Islet of Langerhans (tissue), 1 donor: ENCODE results near the gene STK33.

Experiments
- FAIRE-seq: peaks from one replicate; lab custom pipeline; 2011; peaks lifted over from hg19 to GRCh38; lab: Jason Lieb, UNC

Gene STK33

DNA sequence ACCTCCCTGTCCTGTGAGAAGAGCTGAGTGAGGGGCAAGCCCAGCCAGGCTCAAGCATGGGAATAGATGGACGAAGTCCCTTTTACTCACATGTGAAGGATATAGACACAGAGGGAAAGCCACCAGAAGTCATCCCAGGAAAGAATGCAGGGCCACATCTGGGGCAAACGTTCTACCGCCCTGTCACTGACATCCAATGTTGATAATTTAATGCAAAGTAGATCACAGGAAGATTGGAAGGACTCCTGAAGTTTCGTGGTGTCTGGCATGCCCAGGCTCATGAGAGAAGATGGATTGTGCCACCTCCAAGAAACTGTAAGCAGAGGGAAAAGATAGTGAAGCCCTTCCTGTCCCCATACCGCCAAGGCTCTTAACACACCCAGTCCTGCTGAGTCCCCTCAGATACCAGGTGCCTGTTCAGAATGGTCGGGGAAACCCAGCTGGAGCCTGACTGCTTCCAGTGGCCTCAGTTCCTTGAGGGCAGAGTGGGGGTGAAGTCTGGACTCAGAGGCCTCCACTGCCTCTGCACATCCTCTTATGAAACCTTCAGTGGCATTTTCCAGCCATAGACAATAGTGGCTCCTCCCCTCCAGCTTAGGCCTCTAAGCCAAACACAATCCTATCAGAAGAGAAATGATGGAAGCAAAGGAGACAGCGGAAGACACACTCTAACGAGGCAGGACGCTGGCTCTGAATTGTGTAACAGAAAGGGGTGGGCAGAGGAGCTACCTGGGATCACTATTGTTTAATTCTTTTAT lies 7.5 kb upstream of the STK33 start:
- no peak for FAIRE-seq

DNA sequence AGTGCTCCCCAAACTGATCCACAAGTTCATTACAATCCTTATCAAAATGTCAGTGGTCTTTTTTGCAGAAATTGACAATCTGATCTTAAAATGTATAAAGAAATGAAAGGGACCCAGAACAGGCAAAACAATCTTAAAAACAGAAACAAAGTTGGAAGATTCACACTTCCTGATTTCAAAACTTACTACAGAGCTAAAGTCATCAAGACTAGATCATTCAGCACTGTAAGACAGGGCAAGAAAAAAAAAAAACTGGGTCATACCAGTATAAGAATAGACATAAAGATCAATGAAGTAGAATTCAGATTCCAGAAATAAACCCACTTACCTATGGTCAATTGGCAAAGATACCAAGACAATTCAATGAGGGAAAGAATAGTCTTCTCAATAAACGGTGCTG lies 4.5 kb upstream of the STK33 start:
- FAIRE-seq: no peak

DNA sequence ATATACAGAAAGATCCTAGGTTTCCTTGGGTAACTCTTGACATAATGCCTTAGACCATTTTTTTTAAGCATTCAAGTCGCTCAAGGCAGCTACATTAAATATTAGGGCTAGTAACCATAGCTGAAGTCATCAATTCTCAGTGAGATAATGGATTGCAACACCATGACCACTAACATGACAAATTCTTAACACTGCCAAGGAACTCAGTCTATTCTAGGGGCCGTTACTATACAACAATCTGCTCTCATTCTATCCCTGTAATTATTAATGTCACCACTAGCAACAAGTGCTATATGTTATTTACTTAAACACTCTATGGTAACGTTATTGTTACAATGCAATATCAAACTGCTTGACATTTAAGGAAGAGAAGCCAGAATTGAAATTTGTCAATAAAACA lies 3.2 kb upstream of the STK33 start:
- FAIRE-seq: no peak

DNA sequence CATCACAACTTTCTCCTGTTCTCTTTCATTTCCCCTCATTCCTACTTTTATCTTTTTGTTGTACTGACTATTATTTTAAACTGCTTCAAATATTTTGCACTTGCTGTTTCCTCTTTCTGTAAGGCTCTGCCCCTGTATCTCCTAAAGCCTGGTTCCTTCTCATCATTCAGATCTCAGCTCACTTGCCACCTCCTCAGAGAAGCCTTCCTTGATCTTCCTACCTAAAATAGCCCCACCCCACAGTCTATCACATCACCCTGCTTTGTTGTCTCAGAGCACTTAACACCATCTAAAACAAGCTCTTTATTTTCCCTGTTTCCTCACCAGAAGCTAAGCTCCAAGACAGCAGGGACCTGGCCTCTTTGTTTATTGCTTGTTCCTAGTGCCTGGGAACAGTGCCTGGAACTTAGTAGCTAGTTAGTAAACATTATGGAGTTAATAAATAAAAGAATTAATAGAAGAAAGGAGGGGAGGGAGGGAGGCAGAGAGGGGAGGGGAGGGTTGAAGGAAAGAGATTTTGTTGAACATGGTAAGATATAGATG lies 2.5 kb upstream of the STK33 start:
- FAIRE-seq: no peak

DNA sequence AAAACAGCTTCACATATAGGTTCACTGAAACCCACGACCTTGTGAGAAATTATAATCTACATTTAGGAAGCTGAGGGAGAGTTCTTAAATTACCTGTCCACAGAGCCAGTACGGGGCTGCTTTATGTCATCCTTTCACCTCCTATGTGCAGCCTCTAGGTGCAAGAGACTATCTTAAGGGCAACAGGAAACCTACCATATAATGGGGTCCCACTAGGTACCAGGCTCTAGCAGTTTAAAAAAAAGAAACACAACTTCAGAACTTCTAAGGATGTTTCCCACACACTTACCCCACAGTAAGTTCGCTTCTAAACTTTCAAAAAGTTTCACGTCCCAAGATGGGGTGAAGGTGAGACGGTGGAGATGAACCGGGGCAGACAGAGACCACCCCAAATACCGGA lies 573 bp downstream of the STK33 start:
- FAIRE-seq: no peak

DNA sequence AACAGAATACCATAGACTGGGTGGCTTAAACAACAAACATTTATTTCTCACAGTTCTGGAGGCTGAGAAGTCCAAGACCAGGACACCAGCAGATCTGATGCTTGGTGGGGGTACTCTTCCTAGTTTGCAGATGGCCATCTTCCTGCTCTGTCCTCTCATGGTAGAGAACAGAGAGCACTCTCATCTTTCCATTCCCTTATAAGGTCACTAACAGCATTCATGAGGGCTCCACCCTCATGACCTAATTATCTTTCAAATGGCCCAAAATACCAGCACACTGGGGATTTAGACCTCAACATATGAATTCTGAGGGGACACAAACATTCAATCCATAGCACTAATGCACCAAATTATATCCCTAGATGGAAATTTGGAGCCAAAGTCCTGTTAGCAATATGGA lies 6.1 kb downstream of the STK33 start:
- FAIRE-seq: no peak

DNA sequence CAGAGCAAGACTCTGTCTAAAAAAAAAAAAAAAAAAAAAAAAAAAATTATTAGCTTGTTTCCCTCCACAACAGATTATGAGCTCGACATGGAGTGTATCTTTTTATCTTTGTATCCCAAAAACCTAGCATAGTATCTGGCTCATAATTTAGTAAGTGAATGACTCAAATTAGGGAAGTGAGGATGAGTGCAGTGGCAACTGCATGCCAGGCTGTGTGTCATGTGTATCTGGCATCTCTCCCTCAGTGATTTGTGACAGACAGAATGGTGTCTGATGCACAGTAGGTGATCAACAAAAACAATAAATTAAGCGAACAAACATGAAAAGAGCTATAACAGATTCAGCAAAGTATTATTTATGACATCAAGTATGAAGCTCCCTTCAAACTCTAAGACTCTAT lies 7.2 kb downstream of the STK33 start:
- FAIRE-seq: no peak

DNA sequence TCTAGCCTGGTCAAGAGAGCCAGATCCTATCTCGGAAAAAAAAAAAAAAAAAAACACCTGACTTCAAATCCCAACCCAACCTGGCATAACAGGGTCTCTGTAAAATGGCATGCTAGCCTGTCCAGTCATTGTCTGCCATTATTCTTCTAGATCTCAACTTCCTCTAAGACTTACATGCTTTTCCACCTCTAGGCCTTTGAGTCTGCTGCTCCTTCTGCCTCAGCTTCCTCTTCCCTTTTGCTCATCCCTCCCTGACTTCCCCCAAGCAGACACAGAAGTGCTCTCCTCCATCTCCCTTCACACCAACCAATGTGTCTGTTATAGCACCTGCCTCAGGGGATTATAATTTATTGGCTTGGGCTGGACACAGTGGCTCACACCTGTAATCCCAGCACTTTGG lies 7.8 kb downstream of the STK33 start:
- FAIRE-seq: no peak

DNA sequence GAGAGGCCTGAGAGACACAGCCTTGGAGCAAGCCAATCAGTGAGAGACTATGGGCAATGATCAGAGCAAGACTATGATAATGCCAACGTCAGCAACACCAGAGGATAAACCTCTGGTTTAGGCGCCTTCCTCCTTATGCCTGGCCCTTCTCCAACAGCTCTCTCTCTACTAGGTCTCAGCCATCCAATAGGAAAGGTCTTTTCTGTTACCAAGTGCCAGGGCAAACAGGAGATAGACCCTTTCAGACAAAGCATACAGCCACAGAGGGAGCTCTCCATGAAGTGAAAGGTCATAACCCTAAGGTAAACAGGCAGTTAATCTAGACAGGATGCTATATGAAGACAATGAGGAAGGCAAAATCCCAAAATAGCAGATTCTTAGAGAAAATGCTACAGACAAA lies 9.5 kb downstream of the STK33 start:
- no peak for FAIRE-seq

DNA sequence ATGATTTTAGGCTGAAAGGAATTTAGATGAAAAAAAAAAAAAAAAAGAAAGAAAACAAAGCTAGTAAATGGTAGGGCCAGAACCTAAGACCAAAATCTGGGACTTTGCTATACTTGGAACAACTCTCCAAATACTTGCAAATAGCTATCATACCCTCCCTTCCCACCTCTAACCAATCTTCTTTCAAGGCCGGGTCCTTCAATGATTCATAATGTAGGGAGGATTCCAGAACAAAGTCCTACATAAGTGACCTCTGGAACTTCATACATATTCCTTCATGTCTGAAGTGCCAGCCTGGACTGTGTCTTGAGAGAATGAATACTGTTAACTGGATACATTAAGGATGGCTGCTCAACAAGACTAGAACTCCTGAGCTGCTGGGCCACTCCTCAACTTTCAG lies 9.9 kb downstream of the STK33 start:
- no peak for FAIRE-seq

DNA sequence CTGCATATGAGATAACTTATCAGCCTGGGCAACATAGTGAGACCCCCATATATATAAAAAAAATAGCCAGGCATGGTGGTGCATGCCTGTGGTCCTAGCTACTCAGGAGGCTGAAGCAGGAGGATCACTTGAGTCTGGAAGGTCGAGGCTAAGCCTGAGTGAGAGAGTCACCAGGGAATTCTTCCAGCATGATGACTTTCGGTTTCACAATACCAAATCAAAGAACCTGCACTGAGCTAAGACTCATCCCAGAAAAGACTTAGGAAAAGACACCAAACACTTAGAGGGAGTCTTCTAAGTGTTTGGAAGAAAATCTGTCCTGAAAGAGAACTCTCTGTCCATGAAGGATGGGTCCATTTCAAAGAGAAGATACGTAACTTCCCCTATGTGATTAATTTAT lies 12.7 kb downstream of the STK33 start:
- no peak for FAIRE-seq

DNA sequence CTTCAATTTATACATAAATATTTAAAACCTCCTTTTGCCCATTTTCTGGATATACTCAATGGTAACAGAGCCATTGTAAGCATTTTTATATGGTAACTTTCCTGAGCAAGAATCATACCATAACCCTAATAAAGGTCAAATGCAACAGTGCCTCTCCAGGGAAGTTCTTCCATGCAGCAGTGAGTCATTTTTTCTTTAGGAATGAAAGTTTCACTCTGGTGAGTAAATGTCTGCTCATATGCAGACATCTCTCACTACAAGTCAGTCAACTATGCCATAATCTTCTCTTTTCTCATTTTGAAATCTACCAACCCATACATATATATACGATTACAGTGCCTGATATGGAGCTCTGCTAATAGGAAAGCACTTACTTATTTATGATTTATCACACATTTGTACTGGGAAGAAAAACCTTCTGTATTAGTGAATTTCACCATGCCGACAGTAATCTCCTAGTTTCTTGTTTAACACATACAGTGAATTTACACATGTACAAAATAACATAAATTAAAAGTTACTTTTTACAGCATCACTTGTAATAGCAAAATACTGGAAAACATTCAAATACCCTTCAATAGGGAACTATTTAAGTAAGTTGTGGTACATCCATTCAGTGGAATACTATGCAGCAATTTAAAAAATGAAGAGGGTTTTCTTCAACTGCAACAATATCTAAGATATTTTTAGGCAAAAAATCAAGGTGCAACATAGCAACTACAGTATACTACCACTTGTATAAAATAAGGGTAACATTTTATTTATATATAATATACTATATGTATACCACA lies 16.0 kb downstream of the STK33 start:
- FAIRE-seq: no peak

DNA sequence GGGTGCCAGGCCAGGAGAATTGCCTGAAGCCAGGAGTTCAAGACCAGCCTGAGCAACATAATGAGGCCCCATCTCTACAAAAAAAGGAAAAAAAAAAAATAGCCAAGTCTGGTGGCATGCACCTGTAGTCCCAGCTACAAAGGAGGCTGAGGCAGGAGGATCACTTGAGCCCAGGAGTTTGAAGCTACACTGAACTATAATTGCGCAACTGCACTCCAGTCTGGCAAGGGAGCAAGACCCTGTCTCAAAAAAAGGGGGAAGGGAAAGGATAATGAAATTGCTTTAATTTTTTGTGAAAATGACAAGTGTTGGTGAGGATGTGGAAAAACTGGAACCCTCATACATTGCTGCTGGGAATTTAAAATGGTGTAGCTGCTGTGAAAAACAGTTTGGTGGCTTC lies 19.2 kb downstream of the STK33 start:
- FAIRE-seq: no peak

DNA sequence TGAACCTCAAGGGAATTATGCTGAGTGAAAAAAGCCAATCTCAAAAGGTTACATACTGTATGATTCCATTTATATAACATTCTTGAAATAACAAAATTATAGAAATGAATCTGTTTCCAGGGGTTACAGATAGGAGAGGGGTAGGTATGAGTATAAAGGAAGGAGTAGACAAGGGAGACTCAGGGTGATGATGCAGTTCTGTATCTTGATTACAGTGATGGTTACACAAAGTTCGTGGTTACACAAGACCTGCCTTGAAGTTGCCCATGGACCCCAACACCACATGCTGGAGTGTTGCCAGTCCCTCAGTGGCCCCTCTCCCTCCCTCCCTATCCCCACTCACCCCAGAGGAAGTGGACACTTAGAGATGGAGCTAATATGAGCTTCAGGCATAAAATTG lies 20.3 kb downstream of the STK33 start:
- no peak for FAIRE-seq

DNA sequence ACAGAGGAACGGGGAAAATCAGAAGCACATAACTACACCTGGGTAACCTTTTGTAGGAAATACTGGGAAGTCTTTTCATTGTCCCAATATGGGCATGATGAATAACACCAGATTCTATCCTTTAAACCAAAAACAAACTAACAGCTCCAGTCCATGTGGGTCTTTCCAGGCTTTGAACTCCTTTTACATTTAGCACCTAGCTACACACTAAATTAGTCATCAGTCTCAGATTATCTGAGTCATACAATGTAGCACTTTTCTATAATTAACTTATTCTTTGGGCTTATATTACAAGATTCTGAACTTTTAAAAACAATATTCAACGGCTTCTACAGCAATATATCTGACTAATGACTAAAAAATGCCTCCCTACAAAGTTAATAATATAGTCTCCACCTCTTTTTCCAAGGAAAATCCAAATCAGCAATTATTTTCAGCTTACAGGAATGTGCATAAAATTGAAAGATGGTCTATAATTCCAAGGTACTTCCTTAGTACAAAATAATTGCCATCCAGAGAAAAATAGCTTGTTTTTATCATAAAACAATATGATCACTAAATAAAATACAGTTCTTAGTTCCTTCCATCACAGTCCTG lies 26.3 kb downstream of the STK33 start:
- FAIRE-seq: no peak

DNA sequence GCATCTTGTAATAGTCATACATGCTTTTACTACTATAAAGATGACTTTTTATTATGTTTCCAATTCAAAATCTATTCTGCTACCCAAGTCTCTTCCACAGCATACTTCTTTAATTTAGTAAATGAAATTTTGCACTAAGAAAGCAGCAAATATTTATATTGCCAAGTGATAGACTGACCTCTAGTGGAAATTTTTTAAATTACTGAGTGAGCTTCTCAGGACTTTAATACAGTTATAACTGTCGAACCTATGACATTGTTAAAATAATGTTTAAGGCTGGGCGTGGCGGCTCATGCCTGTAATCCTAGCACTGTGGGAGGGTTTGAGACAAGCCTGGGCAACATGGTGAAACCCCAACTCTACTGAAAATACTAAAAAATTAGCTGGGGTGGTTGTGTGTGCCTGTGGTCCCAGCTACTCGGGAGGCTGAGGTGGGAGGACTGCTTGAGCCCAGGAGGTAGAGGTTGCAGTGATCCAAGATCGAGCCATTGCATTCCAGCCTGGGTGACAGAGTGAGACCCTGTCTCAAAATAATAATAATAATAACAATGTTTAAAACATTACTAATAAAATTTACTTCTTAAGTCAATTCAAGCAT lies 27.3 kb downstream of the STK33 start:
- FAIRE-seq: peak; percentile 98

DNA sequence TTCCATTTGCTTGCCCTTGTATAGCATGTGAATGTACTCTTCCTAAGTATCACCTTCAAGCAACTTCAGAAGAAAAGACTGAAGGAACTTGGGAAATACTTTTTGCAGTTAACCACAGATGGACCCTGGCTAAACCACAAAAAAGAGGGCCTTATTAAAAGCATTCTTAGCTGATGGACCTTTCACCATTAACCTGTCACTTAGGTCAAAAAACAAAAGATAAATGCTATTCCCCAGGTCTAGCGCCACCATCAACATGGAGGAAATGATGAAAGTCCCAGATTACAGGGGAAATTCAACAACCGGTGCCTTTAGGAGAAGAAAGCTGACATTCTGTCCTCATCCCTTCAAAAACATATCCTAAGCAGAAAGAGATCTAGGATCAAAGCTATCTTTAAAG lies 29.5 kb downstream of the STK33 start:
- no peak for FAIRE-seq

DNA sequence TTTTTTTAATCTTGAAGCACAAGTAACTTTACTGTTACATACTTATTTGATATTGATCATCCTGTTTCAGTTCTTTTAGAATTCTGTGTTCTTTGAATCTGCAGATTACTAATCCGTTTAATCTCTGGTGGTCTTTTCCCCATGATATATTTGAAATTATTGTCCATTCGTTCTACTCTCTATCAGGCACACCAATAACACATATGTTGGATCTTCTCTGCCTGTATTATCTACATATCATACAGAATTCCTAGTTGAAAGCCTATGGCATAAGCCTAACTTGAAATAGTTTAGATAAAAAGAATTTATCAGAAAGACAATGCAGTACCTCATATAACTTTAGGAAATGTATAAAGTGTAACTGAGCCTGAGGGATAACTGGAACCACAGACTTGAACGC lies 32.6 kb downstream of the STK33 start:
- no peak for FAIRE-seq

DNA sequence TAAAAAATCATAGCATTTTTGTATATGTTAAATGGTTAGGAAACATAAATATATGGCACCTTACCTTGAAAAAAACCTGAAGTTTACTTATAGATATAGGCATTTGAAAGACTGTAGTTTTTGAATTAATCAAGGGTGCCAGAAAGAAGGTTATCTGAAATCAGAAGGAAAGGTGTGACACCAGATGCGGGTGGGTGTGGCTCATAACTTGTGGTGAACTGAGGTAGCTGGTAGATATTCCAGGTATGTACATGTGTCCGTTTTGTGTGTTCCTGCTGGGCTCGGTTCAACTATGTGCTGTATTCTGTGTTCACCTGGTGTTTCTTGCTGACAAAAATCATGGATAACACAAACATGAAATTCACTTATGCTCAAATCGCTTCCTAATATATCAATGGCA lies 35.6 kb downstream of the STK33 start:
- FAIRE-seq: no peak

DNA sequence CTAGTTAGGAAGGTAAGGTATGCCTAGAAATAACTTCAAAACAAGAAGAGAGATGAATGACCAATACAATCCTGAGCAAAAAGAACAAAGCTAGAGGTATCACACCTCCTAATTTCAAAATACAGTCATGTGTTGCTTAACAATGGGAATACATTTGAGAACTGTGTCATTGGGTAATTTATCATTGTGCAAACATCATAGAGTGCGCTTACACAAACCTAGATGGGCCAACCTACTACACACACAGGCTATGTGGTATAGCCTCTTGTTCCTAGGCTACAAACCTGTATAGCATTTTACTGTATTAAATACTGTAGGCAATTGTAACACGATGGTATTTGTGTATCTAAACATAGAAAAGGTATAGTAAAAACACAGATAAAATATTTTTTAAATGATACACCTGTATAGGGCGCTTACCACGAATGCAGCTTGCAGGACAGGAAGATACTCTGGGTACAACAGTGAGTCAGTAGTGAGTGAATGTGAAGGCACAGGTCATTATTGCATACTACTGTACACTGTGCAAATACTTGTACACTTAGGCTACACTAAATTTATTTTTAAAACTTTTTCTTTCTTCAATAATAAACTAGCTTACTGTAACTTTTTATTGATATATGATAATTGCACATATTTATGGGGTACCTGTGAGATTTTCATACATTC lies 48.2 kb downstream of the STK33 start:
- FAIRE-seq: no peak

DNA sequence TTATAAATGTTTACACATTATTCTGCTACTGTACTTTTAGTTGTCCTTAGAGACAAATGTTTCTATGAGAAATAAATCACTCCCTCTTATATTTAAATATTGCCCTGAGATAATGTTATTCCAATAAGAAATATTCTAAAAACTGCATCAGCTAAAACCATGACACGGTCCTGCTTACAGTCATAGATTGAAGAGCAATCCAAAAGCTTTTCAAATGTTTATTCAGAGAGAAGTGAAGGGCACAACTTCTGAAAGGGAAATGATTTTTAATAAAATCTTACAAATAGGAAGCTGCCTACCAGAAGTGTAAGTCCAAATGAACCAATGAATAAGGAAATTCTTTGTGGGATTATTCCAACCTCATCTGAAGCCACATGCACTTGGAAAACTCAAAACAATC lies 49.2 kb downstream of the STK33 start:
- FAIRE-seq: no peak

DNA sequence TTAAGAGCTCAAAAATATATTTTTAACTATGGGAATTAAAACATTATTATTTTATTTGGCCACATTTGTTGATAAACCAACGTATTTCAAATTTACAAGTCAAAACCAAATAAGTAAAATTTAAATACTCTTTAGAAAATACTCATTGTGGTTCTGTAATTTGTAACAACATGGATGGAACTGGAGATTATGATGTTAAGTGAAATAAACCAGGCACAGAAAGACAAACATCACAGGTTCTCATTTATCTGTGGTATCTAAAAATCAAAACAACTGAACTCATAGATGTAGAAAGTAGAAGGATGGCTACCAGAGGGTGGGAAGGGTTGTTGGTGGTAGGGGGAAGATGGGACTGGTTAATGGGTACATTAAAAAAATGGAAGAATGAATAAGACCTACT lies 50.8 kb downstream of the STK33 start:
- no peak for FAIRE-seq
